Retinal pigment epithelial cell (primary cell): ENCODE results near the gene GRK5.

Source experiments
- DNase-seq: peaks from one replicate; pipeline ENCODE4 v3.0.0-alpha.2; 2010; ENCODE audit warnings: low read depth
- H3K4me3 ChIP-seq: 2 replicates; pipeline ENCODE4 v1.5.1; 2011; ENCODE audit warnings: mild to moderate bottlenecking, low read length, control low read depth, moderate library complexity
- TF ChIP-seq, protein P1 (sequence below): conservative IDR thresholded peaks from 2 replicates; pipeline ENCODE4 v1.5.1; 2011; ENCODE audit warnings: low read depth, low read length, control low read depth, inconsistent platforms

GRK5 gene

DNA sequence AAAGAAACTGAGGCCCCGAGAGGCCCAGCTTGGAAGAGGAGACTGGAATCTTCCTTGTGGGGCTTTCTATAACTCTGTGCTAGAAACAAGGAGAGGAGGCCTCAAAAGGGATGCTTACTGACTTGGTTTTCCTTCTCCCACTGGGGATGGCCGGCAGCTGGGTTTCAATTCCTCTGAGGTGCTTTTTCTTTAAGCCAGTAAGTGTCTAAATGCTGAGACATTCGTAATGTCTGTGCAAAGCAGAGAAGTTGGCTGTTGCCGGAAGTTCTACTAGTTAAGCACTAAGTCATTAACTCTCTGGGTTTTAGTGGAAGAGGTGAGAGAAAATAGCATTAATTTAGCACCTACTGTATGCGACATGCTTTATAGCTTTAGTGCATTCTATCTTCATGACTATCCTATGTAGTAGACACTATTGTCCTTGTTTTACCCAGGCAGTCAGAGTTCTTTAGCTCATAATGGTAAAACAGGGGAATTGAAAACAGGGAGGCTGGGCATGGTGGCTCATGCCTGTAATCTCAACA lies 199.9 kb downstream of the GRK5 start:
- DNase-seq: no peak
- TF ChIP-seq, protein P1, sequence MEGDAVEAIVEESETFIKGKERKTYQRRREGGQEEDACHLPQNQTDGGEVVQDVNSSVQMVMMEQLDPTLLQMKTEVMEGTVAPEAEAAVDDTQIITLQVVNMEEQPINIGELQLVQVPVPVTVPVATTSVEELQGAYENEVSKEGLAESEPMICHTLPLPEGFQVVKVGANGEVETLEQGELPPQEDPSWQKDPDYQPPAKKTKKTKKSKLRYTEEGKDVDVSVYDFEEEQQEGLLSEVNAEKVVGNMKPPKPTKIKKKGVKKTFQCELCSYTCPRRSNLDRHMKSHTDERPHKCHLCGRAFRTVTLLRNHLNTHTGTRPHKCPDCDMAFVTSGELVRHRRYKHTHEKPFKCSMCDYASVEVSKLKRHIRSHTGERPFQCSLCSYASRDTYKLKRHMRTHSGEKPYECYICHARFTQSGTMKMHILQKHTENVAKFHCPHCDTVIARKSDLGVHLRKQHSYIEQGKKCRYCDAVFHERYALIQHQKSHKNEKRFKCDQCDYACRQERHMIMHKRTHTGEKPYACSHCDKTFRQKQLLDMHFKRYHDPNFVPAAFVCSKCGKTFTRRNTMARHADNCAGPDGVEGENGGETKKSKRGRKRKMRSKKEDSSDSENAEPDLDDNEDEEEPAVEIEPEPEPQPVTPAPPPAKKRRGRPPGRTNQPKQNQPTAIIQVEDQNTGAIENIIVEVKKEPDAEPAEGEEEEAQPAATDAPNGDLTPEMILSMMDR: no peak
- no peak overlapping the region for H3K4me3 ChIP-seq

GRCh38 chr10:119408072-119408471 lies 200.7 kb downstream of the GRK5 start:
- DNase-seq: no peak
- TF ChIP-seq, protein P1: no peak
- no peak overlapping the region for H3K4me3 ChIP-seq

DNA sequence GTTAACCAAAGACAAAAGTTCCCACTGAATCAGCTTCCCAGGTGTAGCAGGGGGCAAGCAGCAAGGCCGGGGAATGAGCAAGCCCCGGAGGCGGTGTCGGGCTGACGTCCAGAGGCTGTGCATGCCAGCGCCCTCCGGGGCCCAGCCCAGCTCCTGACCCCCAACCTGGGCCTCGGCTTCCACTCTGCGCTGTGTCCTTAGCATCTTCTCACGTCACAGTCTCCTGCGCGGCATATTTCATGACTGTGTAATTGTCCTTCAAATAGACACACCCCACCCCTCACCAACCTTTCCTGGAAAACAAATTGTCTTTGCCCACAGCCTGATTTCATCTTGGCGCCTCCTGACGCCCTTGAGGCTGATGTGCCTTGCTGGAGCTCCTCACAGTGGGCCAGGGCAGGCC lies 201.6 kb downstream of the GRK5 start:
- H3K4me3 ChIP-seq: no peak overlapping the region
- TF ChIP-seq, protein P1: no peak
- no peak for DNase-seq

- TF ChIP-seq, protein P1: no peak
- H3K4me3 ChIP-seq: no peak overlapping the region
Measured at GRCh38 chr10:119409385-119409784, 202.0 kb downstream of the GRK5 start.

DNA sequence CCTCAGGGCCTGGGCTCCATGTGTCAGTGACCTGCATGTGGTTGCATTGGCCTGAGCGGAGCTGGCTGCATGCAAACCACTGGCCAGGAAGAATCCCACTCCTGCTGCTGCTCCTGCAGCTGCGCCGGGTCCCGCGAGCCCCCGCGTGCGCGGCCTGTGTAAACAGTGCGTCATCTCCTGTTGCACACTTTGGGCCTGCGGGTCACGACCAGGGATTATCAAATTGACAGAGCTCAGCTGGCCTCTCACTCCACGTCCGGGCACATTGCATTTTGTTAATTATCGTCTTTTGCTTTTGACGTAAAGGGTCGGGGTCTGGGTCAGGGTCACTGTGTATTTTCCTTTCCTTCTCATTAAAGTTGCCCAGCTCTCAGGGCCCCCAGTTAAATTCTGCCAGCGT lies 202.5 kb downstream of the GRK5 start:
- no peak overlapping the region for H3K4me3 ChIP-seq
- TF ChIP-seq, protein P1: no peak
- DNase-seq: no peak

More at GRCh38 chr10:119409385-119409784, 202.0 kb downstream of the GRK5 start:
- DNase-seq: no peak

GRCh38 chr10:119410361-119411116 lies 203.2 kb downstream of the GRK5 start:
- DNase-seq: no peak
- TF ChIP-seq, protein P1: no peak
- no peak overlapping the region for H3K4me3 ChIP-seq

DNA sequence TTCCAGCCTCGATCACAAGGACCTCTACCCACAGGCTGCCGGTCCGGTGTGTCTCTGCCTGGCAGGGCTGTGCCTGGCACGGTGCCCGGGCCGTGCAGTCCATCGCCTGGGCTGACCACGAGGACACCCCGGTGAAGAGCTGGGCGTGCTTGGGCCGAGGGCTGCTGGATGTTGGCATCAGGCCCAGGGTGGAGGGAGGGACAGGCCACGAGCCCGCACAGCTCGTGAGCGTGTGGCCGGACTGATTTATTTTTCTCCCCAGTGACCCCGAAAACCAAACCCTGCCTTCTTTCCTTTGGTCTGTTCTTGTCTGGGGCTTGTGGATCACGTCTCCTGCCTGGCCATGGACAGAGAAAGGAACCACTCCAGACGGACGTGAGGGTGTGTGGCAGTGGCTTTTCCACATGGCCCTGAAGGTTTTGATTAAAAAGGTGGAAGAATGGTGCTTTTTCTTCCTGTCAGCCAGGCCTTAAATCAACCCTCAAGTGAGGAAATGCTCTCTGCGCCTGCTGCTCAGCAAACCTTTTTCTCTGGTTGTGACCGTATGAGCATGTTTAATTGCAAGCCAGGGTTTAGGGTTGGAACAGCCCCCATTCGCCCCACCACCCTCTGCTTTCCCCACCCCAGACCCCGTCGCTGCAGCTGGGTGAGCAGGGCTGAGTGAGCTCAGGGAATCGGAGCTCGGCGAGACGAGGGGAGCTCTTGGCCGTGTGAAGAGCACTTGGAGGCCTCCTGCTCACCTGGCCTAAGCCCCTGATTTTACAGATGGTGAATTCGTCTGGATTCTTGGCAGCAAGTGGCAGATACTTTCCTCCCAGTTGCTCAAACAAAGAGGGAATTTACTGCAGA lies 205.1 kb downstream of the GRK5 start:
- no peak overlapping the region for H3K4me3 ChIP-seq
- TF ChIP-seq, protein P1: no peak
- peak; percentile 43 for DNase-seq
